IPS DF 4.7 (cell line): ENCODE data around the gene HECTD1.
"Not testable (repeated sequence)": the region's sequence is repeated elsewhere in the genome, so short reads cannot be mapped to it uniquely, and the experiment has no call there.

Experiments
- DNase-seq: peaks from one replicate; pipeline ENCODE4 v3.0.0-alpha.2; 2013; ENCODE audit warnings: low spot score; ENCODE audit errors: extremely low read depth

Gene HECTD1

GRCh38 chr14:31052905-31053586 lies 154.5 kb downstream of the HECTD1 start:
- DNase-seq: not testable (repeated sequence)

DNA sequence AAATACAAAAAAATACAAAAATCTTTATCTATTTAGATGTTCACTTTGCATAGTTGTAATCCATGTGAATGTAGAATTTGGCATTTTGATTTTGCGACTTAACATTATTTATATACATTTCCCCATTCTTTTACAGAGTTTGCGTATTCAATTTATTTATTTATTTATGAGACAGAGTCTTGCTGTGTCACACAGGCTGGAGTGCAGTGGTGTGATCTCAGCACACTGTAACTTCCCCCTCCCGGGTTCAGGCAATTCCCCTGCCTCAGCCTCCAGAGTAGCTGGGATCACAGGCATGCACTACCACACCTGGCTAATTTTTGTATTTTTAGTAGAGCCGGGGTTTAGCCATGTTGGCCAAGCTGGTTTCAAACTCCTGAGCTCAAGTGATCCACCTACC lies 156.1 kb downstream of the HECTD1 start:
- no peak for DNase-seq

- DNase-seq: no peak
Observed at GRCh38 chr14:31051023-31051422, 156.6 kb downstream of the HECTD1 start.
